Measurements from ENCODE around the gene SNRNP27.

Gene SNRNP27

DNA sequence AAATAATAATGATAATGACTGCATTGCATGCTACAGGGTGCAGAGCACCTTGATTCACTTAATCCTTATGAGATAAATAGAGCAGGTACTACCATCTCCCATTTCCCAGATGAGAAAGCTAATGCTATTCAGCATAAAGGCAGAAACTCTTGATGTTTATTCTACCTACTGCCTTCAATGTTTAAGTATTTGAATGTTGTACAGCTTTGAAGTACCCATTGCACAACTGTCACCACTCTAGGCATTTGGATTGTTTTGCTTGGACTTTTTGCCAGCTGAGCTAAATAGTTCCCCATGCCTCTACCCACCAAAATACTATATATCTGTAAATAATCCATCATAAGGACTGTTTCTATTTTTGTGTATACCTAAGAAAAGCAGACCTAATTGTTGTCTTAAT is 13.5 kb downstream of the SNRNP27 start:
- TF ChIP-seq, protein P1, sequence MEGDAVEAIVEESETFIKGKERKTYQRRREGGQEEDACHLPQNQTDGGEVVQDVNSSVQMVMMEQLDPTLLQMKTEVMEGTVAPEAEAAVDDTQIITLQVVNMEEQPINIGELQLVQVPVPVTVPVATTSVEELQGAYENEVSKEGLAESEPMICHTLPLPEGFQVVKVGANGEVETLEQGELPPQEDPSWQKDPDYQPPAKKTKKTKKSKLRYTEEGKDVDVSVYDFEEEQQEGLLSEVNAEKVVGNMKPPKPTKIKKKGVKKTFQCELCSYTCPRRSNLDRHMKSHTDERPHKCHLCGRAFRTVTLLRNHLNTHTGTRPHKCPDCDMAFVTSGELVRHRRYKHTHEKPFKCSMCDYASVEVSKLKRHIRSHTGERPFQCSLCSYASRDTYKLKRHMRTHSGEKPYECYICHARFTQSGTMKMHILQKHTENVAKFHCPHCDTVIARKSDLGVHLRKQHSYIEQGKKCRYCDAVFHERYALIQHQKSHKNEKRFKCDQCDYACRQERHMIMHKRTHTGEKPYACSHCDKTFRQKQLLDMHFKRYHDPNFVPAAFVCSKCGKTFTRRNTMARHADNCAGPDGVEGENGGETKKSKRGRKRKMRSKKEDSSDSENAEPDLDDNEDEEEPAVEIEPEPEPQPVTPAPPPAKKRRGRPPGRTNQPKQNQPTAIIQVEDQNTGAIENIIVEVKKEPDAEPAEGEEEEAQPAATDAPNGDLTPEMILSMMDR (IDR thresholded peaks at IDR 0.05), result no peak
- no peak for TF ChIP-seq ZFX (IDR thresholded peaks at IDR 0.05; ENCODE audit: borderline replicate concordance)
- H3K27ac ChIP-seq, result no peak overlapping the region

DNA sequence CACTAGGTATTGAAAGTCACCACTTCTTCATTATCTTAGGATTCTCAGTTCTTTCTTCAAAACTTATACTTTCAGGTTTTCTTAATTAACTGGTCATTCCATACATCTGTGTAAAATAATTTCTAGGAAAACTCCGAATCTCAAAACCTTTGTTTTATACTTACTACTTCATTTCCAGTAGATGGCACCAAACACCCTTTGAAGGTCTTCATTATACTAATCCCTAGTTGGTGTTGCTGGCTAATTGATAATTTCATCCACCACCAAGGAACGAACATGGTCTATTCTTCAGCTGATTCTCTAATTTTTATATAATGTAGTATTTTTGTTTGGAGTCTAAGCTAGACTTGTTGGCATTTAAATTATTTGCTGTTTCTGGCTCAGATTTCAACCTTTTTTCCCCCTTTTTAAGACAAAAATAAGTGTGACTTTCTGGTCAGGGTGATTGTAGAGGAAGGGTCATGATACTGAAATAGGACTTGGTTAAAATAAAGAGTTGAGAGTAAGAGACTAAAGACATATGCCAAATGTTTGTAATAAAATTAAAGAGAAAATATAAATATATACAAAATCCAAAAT is 18.3 kb downstream of the SNRNP27 start:
- peak overlapping the region; percentile 95; the same call in 1 of the 2 replicates for H3K27ac ChIP-seq
- TF ChIP-seq, protein P1 (IDR thresholded peaks at IDR 0.05), result peak; percentile 82
- no peak for TF ChIP-seq ZFX (IDR thresholded peaks at IDR 0.05; ENCODE audit: borderline replicate concordance)

GRCh38 chr2:69914164-69914949 is 20.6 kb downstream of the SNRNP27 start:
- TF ChIP-seq, protein P1 (IDR thresholded peaks at IDR 0.05), result peak; percentile 45
- TF ChIP-seq ZFX (IDR thresholded peaks at IDR 0.05; ENCODE audit: borderline replicate concordance), result no peak
- peak overlapping the region; percentile 95 for H3K27ac ChIP-seq

DNA sequence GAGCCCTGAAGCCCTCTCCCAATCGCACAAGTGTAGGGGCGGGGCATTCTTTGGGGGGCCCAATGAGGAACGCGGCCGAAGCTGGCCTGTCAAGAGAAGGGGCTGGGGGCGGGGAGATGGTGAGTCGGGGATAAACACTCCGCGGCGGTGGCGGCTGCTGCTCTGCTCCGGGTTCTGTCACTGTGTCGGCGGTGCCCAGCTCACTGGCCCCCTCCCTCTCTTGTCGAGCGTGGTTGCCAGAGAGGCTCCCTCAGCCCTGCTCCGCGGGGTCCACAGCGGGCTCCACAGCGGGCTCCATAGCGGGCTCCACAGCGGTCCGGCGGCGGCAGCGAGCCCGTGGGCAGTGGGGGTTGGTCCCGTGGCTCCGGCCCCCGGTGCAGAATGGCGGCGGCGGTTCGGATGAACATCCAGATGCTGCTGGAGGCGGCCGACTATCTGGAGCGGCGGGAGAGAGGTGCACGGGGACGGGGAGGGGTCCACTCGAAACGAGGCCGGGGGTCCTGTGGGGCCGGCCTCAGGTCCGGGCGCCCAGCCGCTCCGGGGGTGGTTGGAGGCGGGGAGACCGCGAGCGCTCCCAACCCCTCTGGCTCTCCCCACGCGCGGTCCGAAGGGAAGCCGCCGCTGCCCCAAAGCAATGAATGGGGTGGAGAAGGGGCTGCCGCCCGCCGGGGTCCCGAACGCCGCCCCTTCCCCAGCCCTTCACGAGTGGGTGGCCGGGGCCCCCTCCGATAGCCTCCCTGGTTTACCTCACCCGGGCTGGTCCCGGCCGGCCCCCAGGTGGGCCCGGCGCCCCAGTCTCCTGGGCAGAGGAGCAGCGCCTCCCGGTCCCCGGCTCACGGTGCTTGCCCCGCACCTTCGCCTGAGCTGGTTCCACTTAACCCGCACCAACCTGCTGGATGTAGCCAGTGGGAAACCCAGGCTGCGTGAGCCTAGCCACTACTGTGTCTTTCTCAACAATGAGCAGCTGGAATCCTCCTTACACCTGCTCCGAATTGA is 21.5 kb downstream of the SNRNP27 start, which contains the start of gene MXD1:
Gene MXD1, plus strand, starts transcription at position 160 of the 996 bp plus-strand sequence. Its CDS starts 222 bp downstream, at position 382.
- TF ChIP-seq ZFX (IDR thresholded peaks at IDR 0.05; ENCODE audit: borderline replicate concordance), result no peak
- TF ChIP-seq, protein P1 (IDR thresholded peaks at IDR 0.05), result no peak
- H3K27ac ChIP-seq, result peak within 1 kb of the TSS; percentile 95

DNA sequence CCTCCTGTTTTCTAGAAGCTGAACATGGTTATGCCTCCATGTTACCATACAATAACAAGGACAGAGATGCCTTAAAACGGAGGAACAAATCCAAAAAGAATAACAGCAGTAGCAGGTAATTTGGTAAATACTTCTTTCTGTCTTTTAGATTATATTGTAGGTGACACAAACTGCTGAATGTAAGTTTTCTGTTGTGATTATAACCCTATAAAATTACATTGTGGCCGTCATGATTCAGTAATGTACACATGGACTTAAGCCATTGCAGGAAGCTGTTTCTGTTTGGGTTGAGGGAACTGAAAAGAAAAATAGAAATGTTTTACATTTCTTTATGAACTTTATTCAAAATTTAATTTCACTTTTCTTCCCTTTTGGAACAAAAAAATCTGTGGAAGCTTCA is 22.4 kb downstream of the SNRNP27 start:
- H3K27ac ChIP-seq, result no peak overlapping the region
- TF ChIP-seq, protein P1 (IDR thresholded peaks at IDR 0.05), result no peak
- no peak for TF ChIP-seq ZFX (IDR thresholded peaks at IDR 0.05; ENCODE audit: borderline replicate concordance)

DNA sequence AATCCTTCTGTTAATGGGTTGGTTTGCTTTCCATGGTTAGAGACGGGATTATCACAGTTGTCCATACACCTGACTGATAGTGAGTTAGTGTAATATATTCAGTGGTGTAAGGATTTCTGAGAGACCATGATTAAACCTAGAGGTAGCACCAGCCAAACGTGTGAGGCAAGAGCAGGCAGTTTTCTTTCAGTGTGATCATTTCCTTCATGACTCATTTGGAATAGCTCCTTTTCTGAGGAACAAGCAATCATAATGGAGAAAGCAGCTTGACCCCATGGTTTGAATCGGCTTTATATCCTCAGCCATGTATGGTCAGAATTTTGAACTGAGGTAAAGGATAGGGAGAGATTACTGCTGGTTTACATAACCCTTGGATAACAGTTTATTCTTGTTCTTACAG is 24.1 kb downstream of the SNRNP27 start:
- TF ChIP-seq, protein P1 (IDR thresholded peaks at IDR 0.05), result no peak
- TF ChIP-seq ZFX (IDR thresholded peaks at IDR 0.05; ENCODE audit: borderline replicate concordance), result no peak
- H3K27ac ChIP-seq, result no peak overlapping the region
